OCI-LY3 (cell line): ENCODE data around the gene LRWD1.

ENCODE experiments used
- H2AFZ ChIP-seq: fragments of 200-600, 300-600 bp; shearing (Covaris generic); 2 replicates; pipeline ENCODE4 v1.6.0; 2014; ENCODE audit warnings: antibody characterized with exemption, low read depth, low read length
- H3K27ac ChIP-seq: fragments of 200-600, 300-600 bp; sonication (generic); 2 replicates; pipeline ENCODE4 v1.5.1; 2014; ENCODE audit warnings: mild to moderate bottlenecking, low read length, moderate library complexity, mixed read lengths
- H3K27me3 ChIP-seq: fragments of 200-600, 300-600 bp; sonication (generic); 2 replicates; pipeline ENCODE4 v1.6.1; 2014; ENCODE audit warnings: low read depth, low read length, mixed read lengths
- H3K36me3 ChIP-seq: fragments of 200-600, 300-600 bp; sonication (generic); replicated peaks from 2 replicates; pipeline ENCODE3; 2014; ENCODE audit warnings: low read depth, low read length, mixed read lengths
- H3K4me1 ChIP-seq: fragments of 300-600, 200-600 bp; sonication (generic); 2 replicates; pipeline ENCODE4 v1.6.1; 2014; ENCODE audit warnings: low read length, mixed read lengths
- H3K4me2 ChIP-seq: fragments of 200-600, 300-600 bp; sonication (generic); 2 replicates; pipeline ENCODE4 v1.6.1; 2014; ENCODE audit warnings: low read length, mixed read lengths
- H3K4me3 ChIP-seq: fragments of 300-600, 200-600 bp; sonication (generic); 2 replicates; pipeline ENCODE4 v1.5.1; 2014; ENCODE audit warnings: antibody characterized with exemption, mild to moderate bottlenecking, low read length, moderate library complexity
- H3K79me2 ChIP-seq: fragments of 300-600, 200-600 bp; shearing (Covaris generic); 2 replicates; pipeline ENCODE4 v1.6.1; 2014; ENCODE audit warnings: mild to moderate bottlenecking, low read length, mixed read lengths
- H3K9ac ChIP-seq: fragments of 300-600, 200-600 bp; shearing (Covaris generic); 2 replicates; pipeline ENCODE4 v1.6.0; 2014; ENCODE audit warnings: mild to moderate bottlenecking, low read length, moderate library complexity
- H3K9me3 ChIP-seq: fragments of 200-600, 300-600 bp; shearing (Covaris generic); 2 replicates; pipeline ENCODE4 v1.6.1; 2014; ENCODE audit warnings: low read length, mixed read lengths; ENCODE audit not compliant: insufficient read depth
- H4K20me1 ChIP-seq: fragments of 200-600, 300-600 bp; sonication (generic); 2 replicates; pipeline ENCODE4 v1.6.1; 2016; ENCODE audit warnings: low read length, mixed read lengths; ENCODE audit not compliant: insufficient read depth
- EZH2phosphoT487 ChIP-seq: fragments of 200-600 bp; shearing (Covaris generic); IDR thresholded peaks from 2 replicates; pipeline ENCODE4 v1.6.1; 2018; ENCODE audit warnings: antibody characterized with exemption, mixed run types, low read depth
- TF ChIP-seq, protein P1 (sequence below): fragments of 200-600, 300-600 bp; sonication (generic); IDR thresholded peaks from 2 replicates; pipeline ENCODE4 v1.5.1; 2014; ENCODE audit warnings: antibody characterized with exemption, low read length, low read depth

LRWD1 gene

DNA sequence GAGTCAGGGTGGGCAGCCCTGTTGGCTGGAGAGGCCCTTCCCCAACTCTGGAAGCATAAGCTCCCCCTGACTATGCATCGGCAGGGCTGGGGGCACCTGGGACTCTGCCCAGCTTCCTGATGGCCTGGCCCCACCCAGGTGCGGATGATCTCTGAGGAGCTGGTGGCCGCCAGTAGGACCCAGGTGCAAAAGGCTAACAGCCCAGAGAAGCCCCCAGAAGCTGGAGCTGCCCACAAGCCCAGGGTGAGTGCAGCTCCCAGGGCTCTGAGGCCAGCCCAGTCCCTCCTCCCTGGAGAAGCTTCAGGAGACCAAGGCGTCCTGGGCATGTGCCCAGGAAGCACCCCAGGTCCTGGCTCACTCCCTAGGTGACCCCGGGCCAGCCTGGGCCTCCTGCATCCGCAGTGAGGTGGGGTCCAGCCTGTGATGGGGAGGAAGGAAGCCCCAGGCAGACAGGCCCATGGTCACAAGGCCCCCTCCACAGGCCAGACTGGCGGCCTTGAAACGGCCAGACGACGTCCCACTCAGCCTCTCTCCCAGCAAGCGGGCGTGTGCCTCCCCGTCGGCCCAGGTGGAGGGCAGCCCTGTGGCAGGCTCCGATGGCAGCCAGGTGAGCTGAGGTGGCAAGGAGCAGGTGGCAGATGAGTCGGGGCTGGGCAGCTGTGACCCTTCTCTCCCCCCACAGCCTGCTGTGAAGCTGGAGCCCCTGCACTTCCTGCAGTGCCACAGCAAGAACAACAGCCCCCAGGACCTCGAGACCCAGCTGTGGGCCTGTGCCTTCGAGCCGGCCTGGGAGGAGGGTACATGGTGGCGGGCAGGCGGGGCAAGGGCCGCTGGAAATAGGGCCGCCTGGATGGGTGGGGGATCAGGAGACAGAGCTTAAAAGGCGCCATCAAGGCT is 3.0 kb downstream of the LRWD1 start:
- H3K27me3 ChIP-seq = no peaks in the 10 kb centered on the region
- peaks cover 12% of the 10 kb centered on the region for H3K4me1 ChIP-seq
- H3K4me2 ChIP-seq = no peak overlapping the region
- no peak overlapping the region for H3K27ac ChIP-seq
- no peak overlapping the region for H2AFZ ChIP-seq
- H3K9me3 ChIP-seq = no peaks in the 10 kb centered on the region
- no peaks in the 10 kb centered on the region for H4K20me1 ChIP-seq
- no peak for TF ChIP-seq EZH2phosphoT487
- TF ChIP-seq, protein P1, sequence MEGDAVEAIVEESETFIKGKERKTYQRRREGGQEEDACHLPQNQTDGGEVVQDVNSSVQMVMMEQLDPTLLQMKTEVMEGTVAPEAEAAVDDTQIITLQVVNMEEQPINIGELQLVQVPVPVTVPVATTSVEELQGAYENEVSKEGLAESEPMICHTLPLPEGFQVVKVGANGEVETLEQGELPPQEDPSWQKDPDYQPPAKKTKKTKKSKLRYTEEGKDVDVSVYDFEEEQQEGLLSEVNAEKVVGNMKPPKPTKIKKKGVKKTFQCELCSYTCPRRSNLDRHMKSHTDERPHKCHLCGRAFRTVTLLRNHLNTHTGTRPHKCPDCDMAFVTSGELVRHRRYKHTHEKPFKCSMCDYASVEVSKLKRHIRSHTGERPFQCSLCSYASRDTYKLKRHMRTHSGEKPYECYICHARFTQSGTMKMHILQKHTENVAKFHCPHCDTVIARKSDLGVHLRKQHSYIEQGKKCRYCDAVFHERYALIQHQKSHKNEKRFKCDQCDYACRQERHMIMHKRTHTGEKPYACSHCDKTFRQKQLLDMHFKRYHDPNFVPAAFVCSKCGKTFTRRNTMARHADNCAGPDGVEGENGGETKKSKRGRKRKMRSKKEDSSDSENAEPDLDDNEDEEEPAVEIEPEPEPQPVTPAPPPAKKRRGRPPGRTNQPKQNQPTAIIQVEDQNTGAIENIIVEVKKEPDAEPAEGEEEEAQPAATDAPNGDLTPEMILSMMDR = no peak
- no peaks in the 10 kb centered on the region for H3K36me3 ChIP-seq
- no peak overlapping the region for H3K9ac ChIP-seq
- H3K79me2 ChIP-seq = peaks cover 16% of the 10 kb centered on the region
- no peak overlapping the region for H3K4me3 ChIP-seq

GRCh38 chr7:102468478-102469350 is 3.9 kb downstream of the LRWD1 start:
- Histone ChIP-seq H3K9ac (no peak overlapping the region), H3K36me3 (no peaks in the 10 kb centered on the region), H3K27me3 (no peaks in the 10 kb centered on the region)

DNA sequence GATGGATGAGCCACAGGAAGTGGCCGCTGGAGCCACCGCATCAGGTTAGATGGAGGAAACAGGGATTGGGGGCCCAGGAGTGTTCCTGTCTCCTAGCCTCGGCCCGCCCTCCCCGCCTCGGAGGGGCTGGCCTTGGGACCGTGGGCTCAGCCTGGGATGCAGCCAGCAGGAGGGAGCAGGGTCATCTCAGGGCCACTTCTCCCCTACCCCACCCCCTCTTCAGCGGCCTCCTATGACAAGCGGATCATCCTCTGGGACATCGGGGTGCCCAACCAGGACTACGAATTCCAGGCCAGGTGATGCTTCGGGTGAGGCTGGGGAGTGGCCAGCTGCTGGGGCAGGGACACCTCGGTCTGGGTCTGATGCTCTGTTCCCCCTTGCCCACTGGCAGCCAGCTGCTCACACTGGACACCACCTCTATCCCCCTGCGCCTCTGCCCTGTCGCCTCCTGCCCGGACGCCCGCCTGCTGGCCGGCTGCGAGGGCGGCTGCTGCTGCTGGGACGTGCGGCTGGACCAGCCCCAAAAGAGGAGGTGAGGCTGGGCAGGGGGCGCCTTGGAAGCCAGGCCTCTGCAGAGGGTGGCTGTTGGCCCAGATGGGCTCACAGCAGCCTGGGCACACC is 4.7 kb downstream of the LRWD1 start:
- no peak overlapping the region for H3K27ac ChIP-seq
- H2AFZ ChIP-seq = no peak overlapping the region
- peaks cover 2% of the 10 kb centered on the region for H3K79me2 ChIP-seq
- no peak overlapping the region for H3K4me2 ChIP-seq
- H3K4me1 ChIP-seq = peaks cover 6% of the 10 kb centered on the region; the same call in 1 of the 2 replicates
- H3K36me3 ChIP-seq = no peaks in the 10 kb centered on the region
- H4K20me1 ChIP-seq = no peaks in the 10 kb centered on the region
- H3K27me3 ChIP-seq = no peaks in the 10 kb centered on the region
- TF ChIP-seq EZH2phosphoT487 = no peak
- TF ChIP-seq, protein P1 = no peak
- no peak overlapping the region for H3K4me3 ChIP-seq
- no peaks in the 10 kb centered on the region for H3K9me3 ChIP-seq
- no peak overlapping the region for H3K9ac ChIP-seq

More at GRCh38 chr7:102468478-102469350, 3.9 kb downstream of the LRWD1 start:
- TF ChIP-seq EZH2phosphoT487 = no peak
- TF ChIP-seq, protein P1 = no peak
- Histone ChIP-seq H3K4me3 (no peak overlapping the region), H4K20me1 (no peaks in the 10 kb centered on the region), H3K4me1 (peaks cover 10% of the 10 kb centered on the region), H3K9me3 (no peaks in the 10 kb centered on the region), H2AFZ (no peak overlapping the region), H3K79me2 (peaks cover 9% of the 10 kb centered on the region), H3K4me2 (no peak overlapping the region), H3K27ac (no peak overlapping the region)
